ENCODE measurements around the gene BCLAF1.

- TF ChIP-seq, protein P1, sequence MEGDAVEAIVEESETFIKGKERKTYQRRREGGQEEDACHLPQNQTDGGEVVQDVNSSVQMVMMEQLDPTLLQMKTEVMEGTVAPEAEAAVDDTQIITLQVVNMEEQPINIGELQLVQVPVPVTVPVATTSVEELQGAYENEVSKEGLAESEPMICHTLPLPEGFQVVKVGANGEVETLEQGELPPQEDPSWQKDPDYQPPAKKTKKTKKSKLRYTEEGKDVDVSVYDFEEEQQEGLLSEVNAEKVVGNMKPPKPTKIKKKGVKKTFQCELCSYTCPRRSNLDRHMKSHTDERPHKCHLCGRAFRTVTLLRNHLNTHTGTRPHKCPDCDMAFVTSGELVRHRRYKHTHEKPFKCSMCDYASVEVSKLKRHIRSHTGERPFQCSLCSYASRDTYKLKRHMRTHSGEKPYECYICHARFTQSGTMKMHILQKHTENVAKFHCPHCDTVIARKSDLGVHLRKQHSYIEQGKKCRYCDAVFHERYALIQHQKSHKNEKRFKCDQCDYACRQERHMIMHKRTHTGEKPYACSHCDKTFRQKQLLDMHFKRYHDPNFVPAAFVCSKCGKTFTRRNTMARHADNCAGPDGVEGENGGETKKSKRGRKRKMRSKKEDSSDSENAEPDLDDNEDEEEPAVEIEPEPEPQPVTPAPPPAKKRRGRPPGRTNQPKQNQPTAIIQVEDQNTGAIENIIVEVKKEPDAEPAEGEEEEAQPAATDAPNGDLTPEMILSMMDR (IDR thresholded peaks at IDR 0.05; ENCODE audit: insufficient read depth, low read depth, low read length): no peak
- TF ChIP-seq EZH2 (IDR thresholded peaks at IDR 0.05; ENCODE audit: insufficient read depth, low read length): no peak
Measured at GRCh38 chr6:136337121-136337520, 47.5 kb upstream of the BCLAF1 start.

Measured in astrocyte (in vitro differentiated cells and primary cell).